Stimulated activated CD4-positive, alpha-beta T cell treated with anti-CD3 and anti-CD28 coated beads, TNF-alpha, amount 100 ng/mL, for 4 hours (primary cell): ENCODE measurements around the gene ARL8B.

ENCODE experiments used
- DNase-seq, 3 experiments: peaks; one replicate each; pipeline ENCODE4 v3.0.0-alpha.2; 2020; ENCODE audit warnings: low read depth in 3 of 3

Gene ARL8B

GRCh38 chr3:5205165-5205941 lies 83.3 kb downstream of the ARL8B start:
- DNase-seq = no peak

DNA sequence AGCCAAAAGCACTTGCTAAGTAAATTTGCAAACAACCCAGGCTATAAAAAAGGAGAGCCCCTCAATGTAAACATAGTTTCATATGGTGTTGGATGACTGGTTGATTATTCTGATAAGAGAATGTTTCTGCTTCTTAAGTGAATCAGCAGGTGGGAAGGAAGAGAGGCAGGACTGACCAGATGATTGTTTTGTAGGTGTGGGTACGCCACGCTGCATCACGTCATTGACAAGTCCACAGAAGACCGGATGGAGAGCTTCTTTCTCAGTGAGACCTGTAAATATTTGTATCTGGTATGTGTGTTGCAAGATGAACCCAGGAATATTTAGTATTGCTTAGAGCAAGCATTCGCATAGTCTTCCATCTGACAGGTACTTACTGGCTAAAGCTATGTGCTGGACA lies 88.8 kb downstream of the ARL8B start:
- no peak for DNase-seq

DNA sequence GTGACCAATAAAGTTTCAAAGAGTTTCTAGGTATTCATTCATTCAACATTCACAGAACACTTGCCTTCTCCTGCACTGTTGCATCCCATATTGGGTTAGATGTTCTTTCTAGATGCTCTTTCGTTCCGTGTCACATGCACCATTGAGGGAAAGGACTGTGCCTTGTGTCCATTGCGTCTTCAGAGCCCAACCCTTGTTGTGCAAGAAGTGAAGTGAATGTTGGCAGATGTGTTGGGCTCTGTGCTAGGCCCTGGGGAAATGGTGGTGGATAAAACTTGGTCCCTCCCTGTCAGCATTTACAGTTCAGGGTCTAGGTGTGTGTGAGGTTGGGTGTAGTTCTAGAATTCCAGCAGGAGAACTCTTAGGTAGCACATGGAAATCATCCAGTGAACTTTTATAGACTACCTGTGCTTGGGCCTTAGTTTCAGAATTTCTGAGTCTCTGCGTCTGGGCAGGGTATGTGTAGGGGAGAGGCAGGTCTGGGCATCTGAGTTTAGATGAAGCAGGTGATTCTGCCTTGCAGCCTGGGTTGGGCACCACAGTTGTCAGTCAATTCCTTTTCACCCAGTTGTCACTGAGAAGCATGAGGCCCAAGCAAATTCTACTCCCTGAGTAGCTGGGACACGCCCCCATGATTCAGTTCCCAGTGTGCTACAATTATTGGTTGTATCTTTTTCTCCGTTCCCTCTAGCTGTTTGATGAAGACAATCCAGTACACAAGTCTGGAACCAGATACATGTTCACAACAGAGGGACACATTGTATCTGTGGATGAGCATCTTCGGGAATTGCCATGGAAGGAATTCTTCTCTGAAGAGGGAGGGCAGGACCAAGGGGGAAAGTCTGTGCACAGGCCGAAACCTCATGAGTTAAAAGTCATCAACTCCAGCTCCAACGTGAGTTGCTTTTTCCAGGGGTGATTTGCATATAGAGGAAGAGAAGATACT lies 90.8 kb downstream of the ARL8B start:
- no peak for DNase-seq

GRCh38 chr3:5213574-5213966 lies 91.5 kb downstream of the ARL8B start:
- DNase-seq = no peak

DNA sequence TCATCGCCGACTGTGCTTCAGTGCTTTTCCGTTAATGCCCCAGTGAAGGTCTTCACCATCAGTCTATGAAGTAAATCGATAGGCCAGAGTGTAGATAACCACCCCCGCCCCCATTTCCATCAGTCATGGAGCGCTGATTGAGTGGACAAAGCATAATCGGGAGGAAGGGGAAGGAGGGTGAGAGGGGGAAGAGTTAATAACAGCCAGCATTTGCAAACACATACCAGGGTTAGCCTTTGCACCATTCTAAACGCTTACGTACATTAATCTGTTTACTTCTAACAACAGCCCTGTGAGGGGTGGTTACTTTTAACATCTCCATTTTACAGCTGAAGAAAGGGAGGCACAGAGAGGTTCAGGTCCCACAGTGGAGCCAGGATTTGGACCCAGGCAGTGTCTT lies 92.3 kb downstream of the ARL8B start:
- DNase-seq = no peak

GRCh38 chr3:5217824-5218595 lies 95.9 kb downstream of the ARL8B start:
- DNase-seq = no peak

DNA sequence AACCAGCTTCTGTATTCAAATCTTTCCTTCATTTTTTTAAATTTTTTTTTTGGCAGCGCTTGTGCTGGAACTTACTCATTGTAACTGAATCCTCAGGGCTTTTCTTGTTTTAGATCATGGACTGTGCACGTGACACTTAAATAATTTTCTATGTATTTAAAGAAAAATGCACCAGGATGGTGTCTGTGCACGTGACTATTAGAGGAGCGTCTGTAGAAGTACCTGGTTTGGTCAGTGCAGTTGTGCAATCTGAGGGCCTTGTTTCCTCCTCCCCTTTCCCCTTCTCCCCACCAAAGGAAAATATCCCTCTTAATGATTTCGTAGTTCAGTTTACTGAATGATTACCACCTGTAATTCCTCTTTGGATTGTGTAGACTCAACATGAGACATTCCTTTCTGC lies 96.7 kb downstream of the ARL8B start:
- DNase-seq = no peak

DNA sequence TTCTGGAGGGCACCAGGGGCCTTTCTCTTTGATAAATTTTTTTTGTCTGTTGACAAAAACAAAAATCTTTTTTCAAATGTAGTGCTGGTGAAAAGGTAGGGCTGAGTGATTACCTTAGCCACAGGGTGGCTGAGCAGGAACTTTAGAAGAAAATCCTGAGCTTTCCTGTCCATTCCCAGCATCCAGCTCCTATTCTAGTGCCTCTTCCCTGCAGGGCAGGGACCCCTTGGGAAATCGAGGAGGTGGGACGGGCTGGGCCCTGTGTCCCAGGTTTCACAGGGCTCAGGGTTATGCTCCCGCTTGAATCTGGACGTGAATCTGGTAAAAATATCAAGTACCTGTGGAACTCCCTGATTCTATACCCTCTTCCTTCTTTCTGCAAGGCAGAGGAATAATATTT lies 97.1 kb downstream of the ARL8B start:
- no peak for DNase-seq

GRCh38 chr3:5220193-5220592 lies 98.1 kb downstream of the ARL8B start:
- DNase-seq = no peak

DNA sequence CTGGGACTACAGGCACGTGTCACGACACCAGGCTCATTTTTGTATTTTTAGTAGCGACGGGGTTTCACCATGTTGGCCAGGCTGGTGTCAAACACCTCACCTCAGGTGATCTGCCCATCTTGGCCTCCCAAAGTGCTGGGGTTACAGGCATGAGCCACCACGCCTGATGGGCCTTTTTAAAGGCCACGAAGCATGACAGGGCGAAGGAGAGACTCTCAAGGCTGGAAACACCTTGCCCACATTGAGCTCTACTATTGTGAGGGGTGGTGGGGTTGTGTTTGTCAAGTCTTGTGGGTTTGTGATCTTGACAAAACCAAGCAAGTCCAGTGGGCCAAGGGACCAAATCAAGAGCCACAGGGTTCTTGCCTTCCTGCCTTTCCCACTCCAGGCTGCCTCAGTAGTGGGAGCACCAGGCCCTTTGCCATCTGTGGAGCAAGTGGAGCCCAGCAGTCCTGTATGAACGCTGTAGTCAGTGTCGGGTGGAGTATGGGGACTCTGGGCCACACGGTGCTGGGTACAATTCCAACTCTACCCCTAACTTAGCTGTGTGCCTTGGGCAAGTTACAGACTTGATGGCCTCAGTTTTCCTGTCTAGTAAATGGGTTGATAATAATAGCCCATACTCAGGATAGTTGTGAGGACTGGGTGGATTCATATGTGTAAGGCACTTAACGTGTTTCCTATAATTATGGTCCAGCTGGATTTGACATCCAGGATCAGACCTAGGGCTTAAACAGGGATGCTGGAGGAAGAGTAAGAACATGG lies 98.8 kb downstream of the ARL8B start:
- DNase-seq = no peak

DNA sequence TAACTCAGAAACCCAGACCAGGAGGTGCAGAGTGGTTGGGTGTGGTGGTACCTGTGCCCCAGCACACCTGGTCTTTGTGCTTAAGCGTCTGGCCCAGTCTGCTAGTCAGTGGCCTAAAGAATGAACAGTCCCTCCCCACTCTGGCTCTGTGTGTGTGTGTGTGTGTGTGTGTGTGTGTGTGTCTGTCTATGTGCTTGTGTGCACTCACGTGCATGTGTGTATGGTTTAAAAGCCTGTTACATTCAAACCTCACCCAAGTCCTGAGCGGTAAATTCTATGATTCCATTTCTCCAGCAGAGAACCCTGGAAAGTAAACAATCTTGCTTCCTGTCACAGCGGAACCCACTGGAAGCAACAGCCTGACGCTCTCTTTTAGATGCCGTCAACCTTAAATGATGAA lies 99.6 kb downstream of the ARL8B start:
- no peak for DNase-seq

DNA sequence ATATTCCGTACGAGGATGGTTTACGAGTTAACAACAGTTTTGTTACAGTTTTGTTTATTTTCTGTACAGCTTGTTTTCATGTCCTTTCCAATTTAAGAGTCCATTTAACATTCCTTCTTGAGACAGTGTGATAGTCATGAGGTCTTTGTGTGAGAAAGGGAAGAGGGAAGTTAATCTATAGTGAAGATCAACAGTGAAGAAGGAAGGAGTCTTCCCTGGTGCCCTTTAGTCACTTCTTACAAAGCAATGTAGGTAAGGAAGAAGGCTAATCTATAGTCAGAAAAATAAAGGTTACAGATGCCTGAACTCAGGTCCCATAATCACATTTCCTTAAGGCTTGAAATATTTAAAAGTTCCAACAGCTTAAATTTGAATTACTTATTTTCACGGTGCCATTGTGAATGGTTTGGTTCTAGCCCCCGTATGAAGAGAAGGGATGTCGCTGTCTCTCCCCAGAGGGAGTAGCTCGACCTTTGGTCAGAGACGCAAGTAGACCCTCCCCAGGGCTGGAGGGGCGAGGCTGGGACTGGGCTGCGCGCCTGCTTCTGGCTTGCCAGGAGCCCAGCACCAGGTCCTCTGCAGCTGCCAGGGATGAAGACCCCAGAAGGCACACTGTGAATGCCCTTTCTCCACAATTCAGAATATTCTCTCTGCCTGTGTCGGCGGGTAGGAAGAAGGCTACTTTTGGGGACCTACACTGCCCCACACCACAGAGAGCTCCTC lies 100.4 kb downstream of the ARL8B start:
- DNase-seq = no peak

DNA sequence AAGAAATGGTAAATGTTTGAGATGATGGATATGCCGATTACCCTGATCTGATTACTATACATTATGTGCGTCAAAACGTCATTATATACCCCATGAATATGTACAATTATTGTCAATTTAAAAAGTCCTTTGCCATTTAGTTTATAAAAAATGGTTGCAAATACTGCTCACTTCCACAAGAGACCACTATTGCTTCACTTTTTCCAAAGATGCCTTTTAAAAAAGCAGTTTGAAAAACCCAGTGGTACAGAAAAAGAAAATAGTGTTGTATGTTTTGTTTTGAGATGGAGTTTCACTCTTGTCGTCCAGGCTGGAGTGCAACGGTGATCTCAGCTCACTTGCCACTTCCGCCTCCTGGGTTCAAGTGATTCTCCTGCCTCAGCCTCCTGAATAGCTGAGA lies 104.7 kb downstream of the ARL8B start:
- no peak for DNase-seq

GRCh38 chr3:5227812-5228211 lies 105.7 kb downstream of the ARL8B start:
- no peak for DNase-seq

DNA sequence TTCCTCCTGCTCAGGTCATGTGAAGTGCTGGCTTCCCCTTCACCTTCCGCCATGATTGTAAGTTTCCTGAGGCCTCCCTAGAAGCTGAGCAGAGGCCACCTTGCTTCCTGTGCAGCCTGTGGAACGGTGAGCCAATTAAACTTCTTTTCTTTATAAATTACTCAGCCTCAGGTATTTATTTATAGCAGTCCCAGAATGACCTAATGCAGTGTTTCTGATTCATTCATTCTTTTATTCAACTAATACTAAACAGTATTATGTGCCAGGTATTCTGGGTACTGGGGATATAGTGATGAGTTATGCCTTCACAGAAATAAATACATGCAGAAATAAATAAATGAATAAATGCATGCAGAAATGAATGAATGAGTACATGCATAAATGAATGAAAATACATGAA lies 107.3 kb downstream of the ARL8B start:
- DNase-seq = no peak
